ENCODE results near the gene CD37. TPM values are rescaled to one million over a fixed set of nuclear protein-coding genes. Genes with fewer than 3 reads are reported as not detected.
"Not testable (repeated sequence)": the region's sequence is repeated elsewhere in the genome, so short reads cannot be mapped to it uniquely, and the experiment has no call there.

CD37 gene
- total RNA-seq, 1 donor from 2014 or later: 3.7 TPM

DNA sequence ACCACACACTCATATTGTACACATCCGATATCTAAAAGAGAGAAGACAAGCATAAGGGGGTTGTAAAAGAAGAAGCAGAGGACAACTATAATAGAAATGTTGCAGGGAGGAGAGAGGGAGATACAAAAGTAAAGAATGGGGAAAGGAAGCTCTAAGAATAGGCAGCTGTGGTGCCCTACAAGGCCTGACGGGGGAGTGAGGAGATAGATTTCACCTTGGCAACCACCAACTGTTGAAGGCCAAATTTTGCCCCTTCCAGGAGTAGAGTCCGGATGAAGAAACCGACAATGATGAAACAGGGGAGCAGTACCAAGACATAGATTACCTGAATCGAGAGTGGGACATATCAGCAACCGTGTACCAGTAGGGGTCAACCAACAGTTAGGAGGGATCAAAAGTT, 26.1 kb upstream of the CD37 start:
- TF ChIP-seq, protein P1, sequence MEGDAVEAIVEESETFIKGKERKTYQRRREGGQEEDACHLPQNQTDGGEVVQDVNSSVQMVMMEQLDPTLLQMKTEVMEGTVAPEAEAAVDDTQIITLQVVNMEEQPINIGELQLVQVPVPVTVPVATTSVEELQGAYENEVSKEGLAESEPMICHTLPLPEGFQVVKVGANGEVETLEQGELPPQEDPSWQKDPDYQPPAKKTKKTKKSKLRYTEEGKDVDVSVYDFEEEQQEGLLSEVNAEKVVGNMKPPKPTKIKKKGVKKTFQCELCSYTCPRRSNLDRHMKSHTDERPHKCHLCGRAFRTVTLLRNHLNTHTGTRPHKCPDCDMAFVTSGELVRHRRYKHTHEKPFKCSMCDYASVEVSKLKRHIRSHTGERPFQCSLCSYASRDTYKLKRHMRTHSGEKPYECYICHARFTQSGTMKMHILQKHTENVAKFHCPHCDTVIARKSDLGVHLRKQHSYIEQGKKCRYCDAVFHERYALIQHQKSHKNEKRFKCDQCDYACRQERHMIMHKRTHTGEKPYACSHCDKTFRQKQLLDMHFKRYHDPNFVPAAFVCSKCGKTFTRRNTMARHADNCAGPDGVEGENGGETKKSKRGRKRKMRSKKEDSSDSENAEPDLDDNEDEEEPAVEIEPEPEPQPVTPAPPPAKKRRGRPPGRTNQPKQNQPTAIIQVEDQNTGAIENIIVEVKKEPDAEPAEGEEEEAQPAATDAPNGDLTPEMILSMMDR (IDR thresholded peaks at IDR 0.05; ENCODE audit: borderline replicate concordance): no peak
- Histone ChIP-seq H3K36me3 (peaks cover 12% of the 10 kb centered on the region), H3K4me3 (no peak overlapping the region), H3K9me3 (replicated peaks) (no peaks in the 10 kb centered on the region), H3K27ac (replicated peaks) (no peak overlapping the region), H3K27me3 (ENCODE audit: low read depth) (no peaks in the 10 kb centered on the region), H3K4me1 (no peaks in the 10 kb centered on the region)
- intact Hi-C loops (cut with micrococcal nuclease): no loop called here
- DNase-seq: no peak

DNA sequence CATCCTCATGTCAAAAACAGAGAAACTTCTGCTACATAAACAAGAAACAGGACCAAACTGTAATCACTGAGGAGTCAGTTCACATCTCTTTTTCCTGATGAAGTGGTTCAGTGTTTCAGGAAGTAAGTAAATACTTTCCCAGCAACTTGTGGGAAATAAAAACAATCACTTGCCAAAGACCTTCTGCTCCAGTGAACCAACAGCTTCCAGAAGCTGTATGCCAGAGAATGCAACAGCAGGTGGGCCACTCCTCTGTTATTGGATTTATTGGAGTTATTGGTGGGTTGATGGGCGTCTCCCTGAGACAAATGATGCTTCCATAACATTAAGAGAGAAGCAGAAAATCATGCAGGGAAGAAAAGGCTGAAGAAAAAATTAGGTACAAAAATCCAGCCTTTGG, 20.1 kb upstream of the CD37 start:
- Histone ChIP-seq H3K4me3 (no peak overlapping the region), H3K9me3 (replicated peaks) (peaks cover 15% of the 10 kb centered on the region), H3K36me3 (peaks cover 15% of the 10 kb centered on the region), H3K27me3 (ENCODE audit: low read depth) (no peaks in the 10 kb centered on the region), H3K27ac (replicated peaks) (no peak overlapping the region), H3K4me1 (no peaks in the 10 kb centered on the region)
- TF ChIP-seq, protein P1 (IDR thresholded peaks at IDR 0.05; ENCODE audit: borderline replicate concordance): no peak
- intact Hi-C loops (cut with micrococcal nuclease): no loop called here
- no peak for DNase-seq

- no peaks in the 10 kb centered on the region for H3K27me3 ChIP-seq (ENCODE audit: low read depth)
- peaks cover 26% of the 10 kb centered on the region for H3K9me3 ChIP-seq (replicated peaks)
- intact Hi-C loops (cut with micrococcal nuclease): no loop called here
- H3K4me1 ChIP-seq: no peaks in the 10 kb centered on the region
- no peak overlapping the region for H3K27ac ChIP-seq (replicated peaks)
- TF ChIP-seq, protein P1 (IDR thresholded peaks at IDR 0.05; ENCODE audit: borderline replicate concordance): no peak
- DNase-seq: no peak
- peaks cover 12% of the 10 kb centered on the region for H3K36me3 ChIP-seq
- no peak overlapping the region for H3K4me3 ChIP-seq
These were observed 18.9 kb upstream of the CD37 start for GRCh38 chr19:49316284-49316683.

- DNase-seq: no peak
- Histone ChIP-seq H3K4me3 (no peak overlapping the region), H3K4me1 (no peaks in the 10 kb centered on the region), H3K27ac (replicated peaks) (no peak overlapping the region), H3K36me3 (peaks cover 24% of the 10 kb centered on the region), H3K27me3 (ENCODE audit: low read depth) (no peaks in the 10 kb centered on the region), H3K9me3 (replicated peaks) (peaks cover 46% of the 10 kb centered on the region)
- intact Hi-C loops (cut with micrococcal nuclease): no loop called here
- TF ChIP-seq, protein P1 (IDR thresholded peaks at IDR 0.05; ENCODE audit: borderline replicate concordance): no peak
These were observed 16.9 kb upstream of the CD37 start for GRCh38 chr19:49318296-49318695.

DNA sequence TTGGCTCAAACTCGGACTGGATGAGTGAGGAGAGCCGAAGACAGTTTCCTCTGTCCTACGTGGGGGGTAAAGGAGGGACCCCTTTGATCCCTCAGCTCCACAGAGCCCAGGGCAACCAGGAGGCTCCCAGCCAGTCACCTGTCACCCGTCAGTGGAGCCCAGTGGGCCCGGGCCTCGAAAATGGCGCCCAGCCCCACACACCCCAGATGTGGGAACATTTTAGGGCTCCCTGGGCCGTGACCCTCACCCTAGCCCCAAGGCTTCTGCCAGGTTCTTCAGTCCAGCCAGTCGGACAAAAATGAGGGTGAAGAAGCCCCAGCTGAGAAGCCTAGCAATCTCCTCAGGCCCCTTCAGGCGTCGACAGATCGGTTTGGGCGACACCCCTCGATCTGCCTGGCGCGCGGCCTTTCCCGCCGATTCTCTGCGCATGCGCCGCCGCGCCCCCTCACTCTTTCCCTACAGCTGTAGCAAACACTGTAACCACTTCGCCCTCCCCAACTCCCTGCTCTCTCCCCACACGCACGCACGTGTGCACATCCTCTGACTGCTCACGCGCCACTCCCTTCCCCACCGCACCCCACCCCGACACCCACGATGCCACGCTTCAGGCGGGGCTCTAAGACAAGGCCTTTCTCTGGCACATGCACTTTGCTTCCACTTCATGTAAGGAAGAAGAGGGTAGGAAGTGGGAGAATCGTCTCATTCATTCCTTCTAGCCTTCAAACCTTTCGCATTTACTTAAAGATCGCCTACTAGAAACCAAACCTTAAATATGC, 10.2 kb upstream of the CD37 start, which contains the start of gene SLC6A16:
Gene SLC6A16, minus strand, starts transcription at position 391 of the 776 bp plus-strand sequence. CDS start 13,844 bp downstream, outside the sequence.
- no peak for DNase-seq
- no peaks in the 10 kb centered on the region for H3K4me1 ChIP-seq
- peaks cover 19% of the 10 kb centered on the region for H3K36me3 ChIP-seq
- no peak within 1 kb of the TSS for H3K4me3 ChIP-seq
- intact Hi-C loops (cut with micrococcal nuclease): no loop called here
- H3K9me3 ChIP-seq (replicated peaks): peaks cover 36% of the 10 kb centered on the region
- H3K27me3 ChIP-seq (ENCODE audit: low read depth): no peaks in the 10 kb centered on the region
- TF ChIP-seq, protein P1 (IDR thresholded peaks at IDR 0.05; ENCODE audit: borderline replicate concordance): no peak
- H3K27ac ChIP-seq (replicated peaks): no peak within 1 kb of the TSS

- H3K27ac ChIP-seq (replicated peaks); DNase-seq; intact Hi-C loops (cut with micrococcal nuclease); H3K4me3 ChIP-seq; H3K27me3 ChIP-seq (ENCODE audit: low read depth); H3K4me1 ChIP-seq: not testable (repeated sequence)
- peaks cover 30% of the 10 kb centered on the region for H3K9me3 ChIP-seq (replicated peaks)
- H3K36me3 ChIP-seq: peaks cover 18% of the 10 kb centered on the region
These were observed 9.4 kb upstream of the CD37 start for GRCh38 chr19:49325756-49326155.

Data from left ventricle myocardium inferior (tissue), 1 donor.